Middle frontal gyrus (tissue), 1 donor: ENCODE data around the gene ANKRD27.
"Not testable (repeated sequence)": the region's sequence is repeated elsewhere in the genome, so short reads cannot be mapped to it uniquely, and the experiment has no call there.

Source experiments
- DNase-seq: peaks from one replicate; pipeline ENCODE4 v3.0.0-alpha.2; 2015; ENCODE audit warnings: low spot score; ENCODE audit errors: extremely low spot score

Gene ANKRD27

DNA sequence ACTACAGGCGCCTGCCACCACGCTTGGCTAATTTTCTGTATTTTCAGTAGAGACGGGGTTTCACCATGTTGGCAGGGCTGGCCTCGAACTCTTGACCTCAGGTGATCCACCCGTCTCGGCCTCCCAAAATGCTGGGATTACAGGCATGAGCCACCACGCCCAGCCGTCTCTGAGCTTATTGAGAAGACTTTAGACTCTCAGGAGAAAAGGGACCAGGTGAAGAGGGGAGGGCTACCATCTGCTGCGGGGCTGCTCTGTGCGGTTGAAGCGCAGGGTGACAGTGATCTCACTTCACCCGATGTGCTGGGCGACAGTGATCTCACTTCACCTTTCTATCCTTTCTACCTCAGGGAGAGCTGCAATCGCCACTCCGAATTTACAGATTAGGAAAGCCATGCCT is 68.7 kb downstream of the ANKRD27 start:
- no peak for DNase-seq

DNA sequence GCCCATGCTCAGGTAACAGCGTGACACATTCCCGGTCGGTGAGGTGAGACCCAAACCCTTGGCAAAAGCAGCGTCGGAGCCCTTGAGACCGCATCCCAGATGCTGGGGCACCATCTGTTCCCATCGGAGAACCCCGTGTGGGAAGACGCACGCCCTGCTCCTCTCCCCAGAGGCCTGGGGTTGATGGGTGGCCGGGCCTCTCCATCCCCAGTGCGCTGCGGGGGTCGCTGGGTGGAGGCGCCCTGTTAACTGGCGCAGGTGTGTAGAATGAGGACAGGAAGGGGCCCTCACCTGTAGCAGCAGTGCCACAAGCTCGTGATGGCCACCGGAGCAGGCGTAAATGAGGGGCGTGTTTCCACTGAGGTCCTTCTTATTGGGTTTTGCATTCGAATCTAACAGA is 69.4 kb downstream of the ANKRD27 start:
- DNase-seq = no peak

DNA sequence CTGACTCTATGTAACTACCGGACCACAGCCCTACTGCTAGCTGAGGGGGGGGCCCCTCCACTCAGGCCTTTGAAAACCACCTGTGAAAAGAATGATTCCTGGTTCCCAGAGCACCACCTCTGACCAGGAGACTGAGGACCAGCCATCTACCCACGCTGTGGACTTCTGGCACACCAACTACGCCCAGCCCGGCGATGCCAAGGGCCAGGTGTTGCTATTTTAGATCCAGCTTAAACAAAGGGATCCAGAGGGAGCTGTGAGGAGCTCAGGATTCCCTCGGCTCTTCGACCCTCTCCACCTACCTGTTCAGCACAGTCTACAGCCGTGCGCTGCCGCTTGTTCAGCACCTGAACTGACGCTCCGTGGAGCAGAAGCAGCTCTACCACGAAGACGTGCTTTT is 71.0 kb downstream of the ANKRD27 start:
- DNase-seq = no peak

DNA sequence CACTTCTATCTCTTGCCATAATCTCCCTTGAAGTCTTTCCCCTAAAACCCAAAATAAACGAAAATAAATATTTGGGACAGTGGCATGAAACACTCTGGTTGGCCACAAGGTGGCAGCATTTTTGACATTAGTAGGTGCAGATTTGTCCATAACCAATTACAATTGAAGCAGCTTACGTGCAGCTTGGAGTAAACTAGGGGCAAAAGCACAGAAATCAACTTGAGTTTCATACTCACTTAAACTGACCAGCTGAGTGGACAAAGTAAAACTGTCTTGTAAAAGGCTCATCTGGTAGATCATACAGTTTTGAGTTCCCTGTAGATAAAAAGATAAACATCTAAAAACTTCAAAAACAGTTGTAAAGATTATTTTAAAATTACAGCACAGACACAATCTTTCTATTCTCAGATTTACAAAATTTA is 75.2 kb downstream of the ANKRD27 start:
- DNase-seq = no peak

DNA sequence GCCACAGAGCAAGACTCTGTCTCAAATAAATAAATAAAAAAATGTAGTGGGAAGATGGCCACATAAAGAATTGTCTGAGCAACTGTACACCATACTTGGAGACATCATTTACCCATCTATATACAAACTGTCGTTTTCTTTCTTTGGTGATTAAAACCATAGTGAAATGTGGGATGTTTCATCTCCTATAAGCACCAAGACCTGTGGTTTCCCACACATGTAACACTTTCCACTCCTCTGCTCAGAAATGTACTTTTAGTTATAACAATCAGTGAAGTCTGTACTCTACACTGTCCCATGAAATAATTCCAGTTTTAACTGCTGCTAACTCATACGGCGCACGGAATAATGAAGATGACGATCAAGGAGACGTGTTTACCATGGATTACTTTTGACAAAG is 75.7 kb downstream of the ANKRD27 start:
- no peak for DNase-seq

DNA sequence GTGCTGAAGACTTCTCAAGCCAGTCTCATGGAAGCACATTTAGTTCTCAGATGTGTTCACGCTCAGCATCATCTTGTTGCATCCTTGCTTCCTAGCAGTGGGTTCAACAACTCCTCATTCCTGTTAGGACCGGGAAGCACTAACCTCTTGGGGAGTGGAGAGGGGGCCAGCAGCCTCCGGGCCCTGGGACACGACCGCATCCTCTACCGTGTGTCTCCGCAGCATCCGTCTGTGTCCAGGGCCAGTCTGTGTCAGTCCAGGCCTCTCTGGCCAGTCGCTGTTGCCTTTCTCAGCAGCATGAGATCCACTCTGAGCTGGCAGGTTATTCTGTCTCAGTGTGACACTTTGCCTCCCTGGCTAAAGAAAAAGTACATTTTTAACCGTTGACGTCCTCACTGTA is 77.0 kb downstream of the ANKRD27 start:
- DNase-seq = no peak

DNA sequence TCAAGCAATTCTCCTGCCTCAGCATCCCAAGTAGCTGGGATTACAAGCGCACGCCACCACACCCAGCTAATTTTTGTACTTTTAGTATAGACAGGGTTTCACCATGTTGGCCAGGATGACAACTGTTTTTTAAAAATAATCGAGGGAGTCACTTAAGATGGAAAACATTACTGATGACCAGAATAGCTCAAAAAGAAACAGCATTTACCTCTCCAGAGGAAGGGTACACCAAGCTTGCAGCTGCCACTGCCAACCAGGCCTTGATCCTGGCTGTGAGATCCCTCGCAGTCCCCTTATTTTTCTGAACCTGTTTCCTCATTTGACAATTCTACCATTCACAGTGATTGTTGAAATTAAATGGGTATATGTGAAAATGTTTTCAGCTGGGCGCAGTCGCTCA is 79.5 kb downstream of the ANKRD27 start:
- no peak for DNase-seq

DNA sequence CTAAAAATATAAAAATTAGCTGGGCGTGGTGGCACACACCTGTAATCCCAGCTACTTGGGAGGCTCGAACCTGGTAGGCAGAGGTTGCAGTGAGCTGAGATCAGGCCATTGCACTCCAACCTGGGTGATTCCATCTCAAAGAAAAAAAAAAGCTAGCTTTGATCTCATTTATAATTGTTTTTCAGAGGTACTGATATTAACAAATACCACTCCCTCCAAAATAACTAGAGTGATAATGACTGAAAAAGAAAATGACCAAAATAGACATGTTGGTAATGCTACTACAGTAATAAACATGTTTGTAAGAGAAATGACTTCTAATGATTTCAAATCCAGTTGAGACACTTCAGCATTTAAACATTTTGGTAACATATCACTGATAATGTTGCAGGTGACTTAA is 81.0 kb downstream of the ANKRD27 start:
- DNase-seq = no peak

DNA sequence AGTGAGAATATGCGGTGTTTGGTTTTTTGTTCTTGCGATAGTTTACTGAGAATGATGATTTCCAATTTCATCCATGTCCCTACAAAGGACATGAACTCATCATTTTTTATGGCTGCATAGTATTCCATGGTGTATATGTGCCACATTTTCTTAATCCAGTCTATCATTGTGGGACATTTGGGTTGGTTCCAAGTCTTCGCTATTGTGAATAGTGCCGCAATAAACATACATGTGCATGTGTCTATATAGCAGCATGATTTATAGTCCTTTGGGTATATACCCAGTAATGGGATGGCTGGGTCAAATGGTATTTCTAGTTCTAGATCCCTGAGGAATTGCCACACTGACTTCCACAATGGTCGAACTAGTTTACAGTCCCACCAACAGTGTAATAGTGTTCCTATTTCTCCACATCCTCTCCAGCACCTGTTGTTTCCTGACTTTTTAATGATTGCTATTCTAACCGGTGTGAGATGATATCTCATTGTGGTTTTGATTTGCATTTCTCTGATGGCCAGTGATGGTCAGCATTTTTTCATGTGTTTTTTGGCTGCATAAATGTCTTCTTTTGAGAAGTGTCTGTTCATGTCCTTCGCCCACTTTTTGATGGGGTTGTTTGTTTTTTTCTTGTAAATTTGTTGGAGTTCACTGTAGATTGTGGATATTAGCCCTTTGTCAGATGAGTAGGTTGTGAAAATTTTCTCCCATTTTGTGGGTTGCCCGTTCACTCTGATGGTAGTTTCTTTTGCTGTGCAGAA is 87.1 kb downstream of the ANKRD27 start:
- DNase-seq = not testable (repeated sequence)

DNA sequence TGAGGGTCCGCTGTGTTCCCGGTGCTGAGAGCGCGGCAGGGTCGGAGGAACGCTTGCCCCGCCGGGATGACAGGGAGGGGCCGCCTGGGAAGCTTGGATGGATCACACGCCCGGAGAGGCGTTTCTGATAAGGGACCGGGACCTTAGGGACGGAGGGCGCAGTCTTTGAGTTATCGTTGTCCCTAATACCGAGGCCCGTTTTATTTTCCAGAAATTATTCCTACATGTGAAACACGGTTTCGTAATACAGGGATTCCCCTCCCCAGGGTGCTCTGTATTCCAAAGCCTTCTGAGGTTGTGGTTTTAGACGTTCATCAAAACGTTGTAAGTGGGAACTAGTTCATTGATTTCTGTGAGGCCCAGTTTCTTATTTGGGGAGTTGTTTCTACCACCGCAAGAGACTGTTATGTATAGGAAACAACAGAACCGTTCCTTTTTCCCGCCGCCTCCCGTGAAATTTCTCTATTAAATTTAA is 93.2 kb downstream of the ANKRD27 start:
- no peak for DNase-seq

DNA sequence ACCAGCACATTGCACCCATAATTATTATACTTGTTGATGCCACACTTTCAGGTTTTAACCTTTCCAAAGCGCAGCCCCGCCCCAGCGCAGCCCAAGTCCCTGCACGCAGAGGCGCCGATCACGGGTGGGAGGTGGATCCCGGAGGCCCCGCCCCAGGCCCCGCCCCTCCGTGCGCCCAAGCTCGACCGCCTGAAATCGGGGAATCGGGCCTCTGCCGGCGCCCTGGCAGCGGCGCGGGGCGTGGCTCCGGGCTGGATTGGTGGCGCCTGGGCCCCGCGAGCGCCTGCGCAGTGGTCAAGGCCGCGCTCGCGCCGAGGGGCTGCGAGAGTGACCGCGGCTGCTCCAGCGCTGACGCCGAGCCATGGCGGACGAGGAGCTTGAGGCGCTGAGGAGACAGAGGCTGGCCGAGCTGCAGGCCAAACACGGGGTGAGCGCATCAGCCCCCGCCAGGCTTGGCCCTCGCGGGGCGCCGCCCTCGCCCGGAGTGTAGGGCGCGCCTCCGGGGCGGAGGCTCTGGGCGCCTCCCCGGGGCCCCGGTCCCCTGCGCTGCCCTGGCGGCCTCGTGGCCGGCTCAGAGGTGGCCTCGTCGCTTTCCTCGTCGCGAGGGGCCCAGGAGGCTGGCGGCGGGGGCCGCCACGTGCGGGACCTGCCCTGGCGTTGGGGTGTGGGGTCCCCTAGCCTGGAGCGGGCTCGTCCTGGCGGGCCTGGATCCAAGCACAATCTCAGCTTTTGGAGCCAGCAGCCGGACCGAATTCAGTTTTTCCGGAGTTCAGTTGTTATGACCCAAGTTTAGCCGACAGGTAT is 93.9 kb downstream of the ANKRD27 start, which contains the start of gene PDCD5:
TSS of gene PDCD5 (plus strand) at position 290 of the 804 bp plus-strand sequence. CDS start at position 362, 72 bp downstream.
- peak; percentile 92 for DNase-seq

DNA sequence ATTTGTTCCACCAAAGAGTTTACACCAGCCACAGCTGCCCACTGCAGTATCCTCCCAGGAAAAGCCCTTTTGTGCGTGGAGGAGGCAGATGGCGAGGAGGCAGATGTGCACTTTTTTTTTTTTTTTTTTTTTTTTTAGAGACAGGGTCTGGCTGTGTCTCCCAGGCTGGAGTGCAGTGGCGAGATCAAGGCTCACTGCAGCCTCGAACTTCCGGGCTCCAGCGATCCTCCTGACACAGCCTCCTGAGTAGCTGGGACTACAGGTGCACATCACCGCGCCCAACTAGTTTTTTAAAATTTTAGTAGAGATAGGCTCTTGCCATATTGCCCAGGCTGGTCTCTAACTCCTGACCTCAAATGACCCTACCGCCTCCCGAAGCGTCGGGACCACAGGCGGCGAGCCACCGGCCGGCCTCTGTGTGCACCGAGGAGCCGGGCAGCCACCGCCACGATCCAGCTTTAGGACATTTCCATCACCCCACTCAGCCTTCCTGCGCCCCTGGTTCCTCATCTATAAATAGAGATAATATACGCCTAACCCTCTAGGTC is 94.6 kb downstream of the ANKRD27 start:
- no peak for DNase-seq

DNA sequence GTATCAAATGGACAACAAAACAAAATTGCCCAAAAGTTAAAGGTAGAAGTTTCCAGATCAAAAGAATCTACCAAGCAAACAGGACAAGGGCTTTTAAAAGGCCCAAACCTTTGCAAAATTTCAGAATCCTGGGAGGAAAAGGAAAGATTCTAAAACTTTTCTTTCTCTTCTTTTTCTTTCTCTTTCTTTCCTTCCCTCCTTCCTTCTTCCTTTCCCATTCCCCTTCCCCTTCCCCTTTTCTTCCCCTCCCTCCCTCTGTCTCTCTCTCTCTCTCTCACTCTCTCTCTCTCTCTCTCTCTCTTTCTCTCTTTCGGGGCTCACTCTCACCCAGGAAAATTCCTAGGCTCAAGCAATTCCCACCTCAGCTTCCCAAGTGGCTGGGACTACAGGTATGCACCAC is 98.2 kb downstream of the ANKRD27 start:
- no peak for DNase-seq

DNA sequence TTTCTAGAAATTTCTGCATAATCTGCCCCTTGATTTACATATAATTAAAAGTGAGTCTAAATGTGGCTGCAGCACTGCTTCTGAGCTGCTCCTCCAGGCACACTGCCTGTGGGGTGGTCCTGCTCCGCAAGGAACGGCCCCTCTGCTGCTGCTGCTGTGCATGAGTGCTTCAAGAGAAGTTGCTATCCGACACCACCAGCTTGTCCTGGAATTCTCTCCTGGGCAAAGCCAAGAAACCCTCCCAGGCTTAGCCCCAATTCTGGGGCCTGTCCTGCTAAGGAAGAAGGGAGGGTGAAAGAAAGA is 101.5 kb downstream of the ANKRD27 start:
- DNase-seq = no peak

DNA sequence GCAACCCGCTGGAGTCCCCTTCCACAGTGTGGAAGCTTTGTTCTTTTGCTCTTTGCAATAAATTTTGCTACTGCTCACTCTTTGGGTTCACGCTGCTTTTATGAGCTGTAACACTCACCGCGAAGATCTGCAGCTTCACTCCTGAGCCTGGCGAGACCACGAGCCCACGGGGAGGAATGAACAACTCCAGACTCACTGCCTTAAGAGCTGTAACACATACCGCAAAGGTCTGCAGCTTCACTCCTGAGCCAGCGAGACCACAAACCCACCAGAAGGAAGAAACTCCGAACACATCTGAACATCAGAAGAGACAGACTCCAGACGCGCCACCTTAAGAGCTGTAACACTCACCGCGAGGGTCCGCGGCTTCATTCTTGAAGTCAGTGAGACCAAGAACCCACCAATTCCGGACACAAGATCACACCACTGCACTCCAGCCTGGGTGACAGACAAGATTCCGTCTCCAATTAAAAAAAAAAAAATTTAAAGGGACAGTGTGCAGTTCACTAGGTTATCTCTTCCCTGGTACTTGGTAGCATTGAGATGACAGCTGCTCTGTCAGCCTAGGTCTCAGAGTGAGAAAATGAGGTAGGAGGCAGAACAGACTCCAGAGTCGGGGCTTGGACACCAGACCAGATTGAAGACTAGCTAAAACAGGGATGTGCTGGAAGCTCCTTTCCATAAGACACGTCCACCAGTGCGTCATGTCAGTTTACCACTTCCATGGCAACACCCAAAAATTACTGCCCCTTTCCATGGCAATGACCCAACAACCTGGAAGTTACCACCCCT is 102.1 kb downstream of the ANKRD27 start:
- DNase-seq = not testable (repeated sequence)

DNA sequence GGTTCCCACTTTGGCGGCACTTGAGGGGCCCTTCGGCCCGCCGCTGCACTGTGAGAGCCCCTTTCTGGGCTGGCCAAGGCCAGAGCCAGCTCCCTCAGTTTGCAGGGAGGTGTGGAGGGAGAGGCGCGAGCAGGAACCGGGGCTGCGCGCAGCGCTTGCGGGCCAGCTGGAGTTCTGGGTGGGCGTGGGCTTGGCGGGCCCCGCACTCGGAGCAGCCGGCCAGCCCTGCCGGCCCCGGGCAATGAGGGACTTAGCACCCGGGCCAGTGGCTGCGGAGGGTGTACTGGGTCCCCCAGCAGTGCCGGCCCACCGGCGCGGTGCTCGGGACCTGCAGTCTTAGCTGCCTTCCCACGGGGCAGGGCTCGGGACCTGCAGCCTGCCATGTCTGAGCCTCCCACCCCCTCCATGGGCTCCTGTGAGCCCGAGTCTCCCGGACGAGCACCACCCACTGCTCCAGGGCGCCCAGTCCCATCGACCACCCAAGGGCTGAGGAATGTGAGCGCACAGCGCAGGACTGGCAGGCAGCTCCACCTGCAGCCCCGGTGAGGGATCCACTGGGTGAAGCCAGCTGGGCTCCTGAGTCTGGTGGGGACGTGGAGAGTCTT is 103.4 kb downstream of the ANKRD27 start:
- not testable (repeated sequence) for DNase-seq

DNA sequence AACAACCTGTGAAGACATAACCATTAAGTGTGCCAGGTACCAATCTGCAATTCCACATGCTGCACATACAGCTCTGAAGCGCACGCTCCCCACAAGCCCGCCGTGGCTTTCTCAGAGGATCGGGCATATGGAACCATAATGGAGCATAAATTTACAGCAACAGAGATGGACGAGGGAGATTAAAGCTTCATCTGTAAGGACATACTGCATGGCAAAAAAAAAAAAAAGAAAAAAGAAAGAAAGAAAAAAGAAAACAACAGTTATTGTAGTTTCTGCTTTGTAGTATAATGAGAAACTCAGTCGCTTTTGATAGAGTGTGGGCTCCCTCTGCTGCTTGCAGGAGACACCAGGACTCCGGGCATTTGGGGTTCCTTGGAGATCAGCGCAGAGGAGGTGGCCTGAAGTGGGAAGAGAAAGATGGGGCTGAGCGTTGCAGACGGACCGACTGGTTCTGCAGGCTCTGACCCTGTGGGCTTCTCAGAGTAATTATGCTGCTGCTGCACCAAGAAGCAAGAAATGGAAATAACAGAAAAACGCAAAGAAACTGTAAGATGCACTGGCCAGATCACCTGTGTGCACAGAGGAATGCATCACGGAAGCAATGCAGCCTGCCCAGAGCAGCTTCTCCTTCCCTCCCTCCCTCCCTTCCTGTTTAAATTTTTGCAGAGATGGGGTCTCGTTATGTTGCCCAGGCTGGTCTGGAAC is 104.7 kb downstream of the ANKRD27 start:
- DNase-seq = peak; percentile 8

DNA sequence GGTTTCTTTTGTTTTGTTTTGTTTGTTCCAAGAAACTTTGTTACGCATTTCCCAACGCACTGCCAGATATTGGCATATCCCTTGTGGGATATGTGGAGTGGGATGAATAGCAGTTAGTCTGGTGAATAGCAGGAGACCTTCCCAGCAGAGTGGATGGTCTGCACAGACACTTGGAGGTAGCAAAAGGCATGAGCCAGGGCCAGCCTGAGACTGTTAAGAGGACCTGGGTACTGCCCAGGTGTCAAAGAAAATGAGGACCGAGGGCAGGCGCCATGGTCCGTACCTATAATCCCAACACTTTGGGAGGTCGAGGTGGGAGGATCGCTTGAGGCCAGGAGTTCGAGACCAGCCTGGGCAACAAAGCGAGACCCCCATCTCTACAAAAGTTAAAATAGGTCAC is 107.5 kb downstream of the ANKRD27 start:
- DNase-seq = no peak

DNA sequence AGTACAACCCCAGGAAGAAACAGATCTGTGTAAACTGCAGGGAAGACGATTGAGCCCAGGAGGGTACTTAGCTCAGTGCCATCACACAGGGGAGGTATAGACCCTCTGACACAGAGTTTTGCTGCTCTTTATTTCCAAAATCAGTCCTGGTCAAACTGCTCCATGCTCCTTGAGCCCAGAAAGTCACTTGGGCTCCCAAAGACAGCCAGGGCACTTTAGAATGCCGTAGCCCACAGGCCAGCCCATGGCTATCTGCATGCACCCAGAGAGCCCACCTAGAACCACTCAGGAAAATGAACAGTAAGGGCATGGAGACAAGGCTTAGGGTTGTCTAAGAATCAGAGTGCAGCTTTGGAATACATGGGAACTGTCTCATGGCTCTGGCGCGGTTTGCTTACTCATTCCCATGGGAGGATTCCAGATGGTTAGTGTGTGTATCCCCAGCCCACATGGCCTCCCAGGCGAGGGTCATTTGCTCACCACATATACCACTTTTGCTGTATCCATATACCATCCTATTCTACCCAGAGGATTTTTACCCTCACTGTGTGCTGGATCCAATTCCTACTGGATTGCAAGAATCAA is 108.6 kb downstream of the ANKRD27 start:
- no peak for DNase-seq

DNA sequence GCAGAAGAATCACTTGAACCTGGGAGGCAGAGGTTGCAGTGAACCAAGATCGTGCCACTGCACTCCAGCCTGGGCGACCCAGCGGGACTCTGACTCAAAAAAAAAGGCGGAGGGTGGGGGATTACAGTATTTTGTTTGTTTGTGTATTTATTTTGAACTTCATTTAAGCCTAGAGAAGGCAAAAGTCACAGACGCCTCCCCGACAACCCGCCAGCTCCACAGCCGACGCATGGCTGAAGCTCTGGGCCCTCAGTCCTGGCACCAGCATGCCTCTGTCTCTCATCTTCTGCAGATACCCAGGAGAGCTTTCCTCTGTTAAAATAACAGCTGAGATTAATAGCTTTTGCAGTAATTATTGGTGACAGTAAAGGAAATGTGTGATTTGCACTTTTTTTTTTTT is 111.2 kb downstream of the ANKRD27 start:
- no peak for DNase-seq
